Uterus (tissue), 2 donors: ENCODE results near the gene C2orf81.
"Not testable (repeated sequence)": the region's sequence is repeated elsewhere in the genome, so short reads cannot be mapped to it uniquely, and the experiment has no call there.

Source experiments
- POLR2A ChIP-seq, 2 donors: fragments of 450-650 bp; IDR thresholded peaks; one replicate each; pipeline ENCODE4 v1.6.1; 2016; ENCODE audit warnings: antibody characterized with exemption in 2 of 2, mild to moderate bottlenecking in 1 of 2, moderate library complexity in 1 of 2
- TF ChIP-seq, protein P1 (sequence below), 4 experiments: fragments of 200-600 bp in 2 of 4; fragments of 450-650 bp in 2 of 4; sonication (generic) in 2 of 4; IDR thresholded peaks; one replicate each; pipeline ENCODE4 v1.5.1; 2016 to 2019; ENCODE audit warnings: antibody characterized with exemption in 4 of 4, mild to moderate bottlenecking in 2 of 4, moderate library complexity in 1 of 4

DNA sequence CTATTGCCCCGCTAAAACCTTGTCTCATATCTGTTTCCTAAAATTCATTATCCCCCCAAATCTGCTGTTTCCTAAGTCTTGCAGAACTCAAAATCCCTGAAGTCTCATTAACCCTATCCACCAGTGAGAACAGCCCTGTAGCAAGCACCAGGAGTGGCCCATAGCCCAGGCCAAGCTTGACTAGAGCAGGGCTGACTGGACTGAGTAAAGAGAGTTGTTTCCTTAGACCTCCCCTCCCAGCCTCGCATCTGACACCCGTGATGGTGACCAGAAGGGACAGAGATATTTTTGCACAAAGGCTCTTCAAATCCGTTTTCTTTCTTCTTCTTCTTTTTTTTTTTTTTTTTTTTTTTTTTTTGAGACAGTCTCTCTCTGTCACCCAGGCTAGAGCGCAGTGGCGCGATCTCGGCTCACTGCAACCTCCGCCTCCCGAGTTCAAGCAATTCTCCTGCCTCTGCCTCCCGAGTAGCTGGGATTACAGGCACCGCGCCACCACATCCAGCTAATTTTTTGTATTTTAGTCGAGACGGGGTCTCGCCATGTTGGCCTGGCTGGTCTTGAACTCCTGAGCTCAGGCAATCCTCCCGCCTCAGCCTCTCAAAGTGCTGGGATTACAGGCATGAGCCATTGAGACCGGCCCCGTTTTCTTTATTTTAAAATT, 846 bp downstream of the C2orf81 start:
- TF ChIP-seq, protein P1, sequence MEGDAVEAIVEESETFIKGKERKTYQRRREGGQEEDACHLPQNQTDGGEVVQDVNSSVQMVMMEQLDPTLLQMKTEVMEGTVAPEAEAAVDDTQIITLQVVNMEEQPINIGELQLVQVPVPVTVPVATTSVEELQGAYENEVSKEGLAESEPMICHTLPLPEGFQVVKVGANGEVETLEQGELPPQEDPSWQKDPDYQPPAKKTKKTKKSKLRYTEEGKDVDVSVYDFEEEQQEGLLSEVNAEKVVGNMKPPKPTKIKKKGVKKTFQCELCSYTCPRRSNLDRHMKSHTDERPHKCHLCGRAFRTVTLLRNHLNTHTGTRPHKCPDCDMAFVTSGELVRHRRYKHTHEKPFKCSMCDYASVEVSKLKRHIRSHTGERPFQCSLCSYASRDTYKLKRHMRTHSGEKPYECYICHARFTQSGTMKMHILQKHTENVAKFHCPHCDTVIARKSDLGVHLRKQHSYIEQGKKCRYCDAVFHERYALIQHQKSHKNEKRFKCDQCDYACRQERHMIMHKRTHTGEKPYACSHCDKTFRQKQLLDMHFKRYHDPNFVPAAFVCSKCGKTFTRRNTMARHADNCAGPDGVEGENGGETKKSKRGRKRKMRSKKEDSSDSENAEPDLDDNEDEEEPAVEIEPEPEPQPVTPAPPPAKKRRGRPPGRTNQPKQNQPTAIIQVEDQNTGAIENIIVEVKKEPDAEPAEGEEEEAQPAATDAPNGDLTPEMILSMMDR (IDR thresholded peaks at IDR 0.05), result not testable (repeated sequence)
- TF ChIP-seq POLR2A (IDR thresholded peaks at IDR 0.05), result not testable (repeated sequence)
